Osteocyte (in vitro differentiated cells): ENCODE results near the gene IRAK3. TPM values are rescaled to one million over a fixed set of nuclear protein-coding genes. Genes with fewer than 3 reads are reported as not detected.
"Not testable (repeated sequence)": the region's sequence is repeated elsewhere in the genome, so short reads cannot be mapped to it uniquely, and the experiment has no call there.

ENCODE experiments used
- DNase-seq: peaks from one replicate; pipeline ENCODE4 v3.0.0; 2021; ENCODE audit warnings: mixed read lengths; ENCODE audit not compliant: unreplicated experiment; ENCODE audit errors: extremely low spot score
- H3K27ac Mint-ChIP-seq: one replicate; pipeline ENCODE4 v1.8.0; 2021; ENCODE audit warnings: mild to moderate bottlenecking, mixed read lengths; ENCODE audit not compliant: unreplicated experiment
- H3K27me3 Mint-ChIP-seq: one replicate; pipeline ENCODE4 v1.8.0; 2021; ENCODE audit warnings: mixed read lengths; ENCODE audit not compliant: unreplicated experiment
- H3K36me3 Mint-ChIP-seq: one replicate; pipeline ENCODE4 v1.8.0; 2021; ENCODE audit warnings: mixed read lengths; ENCODE audit not compliant: unreplicated experiment
- H3K4me1 Mint-ChIP-seq: one replicate; pipeline ENCODE4 v1.8.0; 2021; ENCODE audit warnings: mixed read lengths; ENCODE audit not compliant: unreplicated experiment
- H3K4me3 Mint-ChIP-seq: one replicate; pipeline ENCODE4 v1.8.0; 2021; ENCODE audit warnings: mild to moderate bottlenecking, moderate library complexity, mixed read lengths; ENCODE audit not compliant: unreplicated experiment
- H3K9me3 Mint-ChIP-seq: one replicate; pipeline ENCODE4 v1.8.0; 2021; ENCODE audit warnings: mixed read lengths; ENCODE audit not compliant: unreplicated experiment
- total RNA-seq: library from RNA; stranded (reverse); gene quantifications from 2 replicates; pipeline ENCODE4 v1.2.1, GENCODE V29; 2021
- TF ChIP-seq, protein P1 (sequence below): fragments of 200-600 bp; sonication (generic); IDR thresholded peaks from 2 replicates; pipeline ENCODE4 v1.5.0; 2021; ENCODE audit warnings: antibody characterized with exemption, mild to moderate bottlenecking, moderate library complexity

IRAK3 gene
- total RNA-seq, 1 donor from 2014 or later = 0.32 TPM

DNA sequence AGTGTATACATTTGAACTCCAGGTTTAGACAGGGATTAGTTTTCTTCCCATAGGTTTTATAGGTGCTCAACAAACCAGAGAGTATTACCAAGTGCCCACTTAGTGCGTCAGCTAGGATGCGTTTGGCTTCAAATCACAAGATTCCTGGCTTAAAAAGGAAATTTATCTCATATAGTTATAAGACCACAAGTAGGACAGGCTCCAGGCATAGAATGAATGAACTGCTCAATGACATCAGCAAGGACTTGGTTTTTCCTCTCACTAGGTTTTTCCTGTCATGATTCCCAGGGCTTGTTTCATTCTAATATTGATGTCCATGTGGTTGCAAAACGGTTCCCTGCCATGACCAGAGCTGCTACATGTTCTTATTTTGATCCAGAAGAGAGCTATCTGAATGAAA lies 6.1 kb upstream of the IRAK3 start:
- DNase-seq = no peak
- TF ChIP-seq, protein P1, sequence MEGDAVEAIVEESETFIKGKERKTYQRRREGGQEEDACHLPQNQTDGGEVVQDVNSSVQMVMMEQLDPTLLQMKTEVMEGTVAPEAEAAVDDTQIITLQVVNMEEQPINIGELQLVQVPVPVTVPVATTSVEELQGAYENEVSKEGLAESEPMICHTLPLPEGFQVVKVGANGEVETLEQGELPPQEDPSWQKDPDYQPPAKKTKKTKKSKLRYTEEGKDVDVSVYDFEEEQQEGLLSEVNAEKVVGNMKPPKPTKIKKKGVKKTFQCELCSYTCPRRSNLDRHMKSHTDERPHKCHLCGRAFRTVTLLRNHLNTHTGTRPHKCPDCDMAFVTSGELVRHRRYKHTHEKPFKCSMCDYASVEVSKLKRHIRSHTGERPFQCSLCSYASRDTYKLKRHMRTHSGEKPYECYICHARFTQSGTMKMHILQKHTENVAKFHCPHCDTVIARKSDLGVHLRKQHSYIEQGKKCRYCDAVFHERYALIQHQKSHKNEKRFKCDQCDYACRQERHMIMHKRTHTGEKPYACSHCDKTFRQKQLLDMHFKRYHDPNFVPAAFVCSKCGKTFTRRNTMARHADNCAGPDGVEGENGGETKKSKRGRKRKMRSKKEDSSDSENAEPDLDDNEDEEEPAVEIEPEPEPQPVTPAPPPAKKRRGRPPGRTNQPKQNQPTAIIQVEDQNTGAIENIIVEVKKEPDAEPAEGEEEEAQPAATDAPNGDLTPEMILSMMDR = no peak
- Mint-ChIP-seq H3K9me3 (peaks cover 7% of the 10 kb centered on the region), H3K36me3 (no peaks in the 10 kb centered on the region), H3K4me3 (no peak overlapping the region), H3K27ac (no peak overlapping the region), H3K4me1 (no peaks in the 10 kb centered on the region), H3K27me3 (peaks cover 40% of the 10 kb centered on the region)

DNA sequence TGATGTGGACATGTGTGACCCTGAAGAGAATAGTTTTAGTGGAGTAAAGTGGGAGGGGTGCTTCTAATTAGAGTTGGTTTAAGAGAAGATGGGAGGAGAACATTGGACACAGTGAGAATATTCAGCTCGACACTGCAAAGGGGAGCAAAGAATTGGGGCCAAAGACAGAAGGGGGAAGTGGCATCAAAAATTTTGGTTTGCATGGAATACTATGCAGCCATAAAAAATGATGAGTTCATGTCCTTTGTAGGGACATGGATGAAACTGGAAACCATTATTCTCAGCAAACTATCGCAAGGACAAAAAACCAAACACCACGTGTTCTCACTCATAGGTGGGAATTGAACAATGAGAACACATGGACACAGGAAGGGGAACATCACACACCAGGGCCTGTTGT lies 4.2 kb upstream of the IRAK3 start:
- H3K4me3 Mint-ChIP-seq = not testable (repeated sequence)

DNA sequence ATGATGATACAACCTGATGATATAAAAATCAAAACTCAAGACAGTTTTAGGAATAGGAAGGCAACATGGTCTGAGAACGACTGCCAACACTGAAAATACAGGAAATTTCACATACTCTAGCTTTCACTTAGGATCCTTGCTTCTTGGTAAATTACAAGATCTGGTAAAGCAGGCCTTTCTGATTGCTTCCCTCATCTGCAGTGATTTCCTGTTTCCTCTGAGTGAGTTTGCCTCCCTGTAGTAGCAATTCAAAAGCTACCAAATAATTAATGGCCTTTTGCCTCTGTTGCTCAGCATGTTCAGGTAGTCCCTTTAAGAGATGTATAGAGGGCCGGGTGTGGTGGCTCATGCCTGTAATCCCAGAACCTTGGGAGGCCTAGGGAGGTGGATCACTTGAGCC lies 2.0 kb upstream of the IRAK3 start:
- DNase-seq = no peak
- peaks cover 7% of the 10 kb centered on the region for H3K9me3 Mint-ChIP-seq
- peaks cover 35% of the 10 kb centered on the region for H3K27me3 Mint-ChIP-seq
- TF ChIP-seq, protein P1 = no peak
- H3K4me3 Mint-ChIP-seq = no peak overlapping the region
- no peak overlapping the region for H3K27ac Mint-ChIP-seq
- no peaks in the 10 kb centered on the region for H3K4me1 Mint-ChIP-seq
- H3K36me3 Mint-ChIP-seq = no peaks in the 10 kb centered on the region

More for the DNA sequence above, 4.2 kb upstream of the IRAK3 start:
- peaks cover 26% of the 10 kb centered on the region for H3K27me3 Mint-ChIP-seq
- not testable (repeated sequence) for DNase-seq, H3K36me3 Mint-ChIP-seq, H3K4me1 Mint-ChIP-seq, H3K27ac Mint-ChIP-seq, H3K9me3 Mint-ChIP-seq

DNA sequence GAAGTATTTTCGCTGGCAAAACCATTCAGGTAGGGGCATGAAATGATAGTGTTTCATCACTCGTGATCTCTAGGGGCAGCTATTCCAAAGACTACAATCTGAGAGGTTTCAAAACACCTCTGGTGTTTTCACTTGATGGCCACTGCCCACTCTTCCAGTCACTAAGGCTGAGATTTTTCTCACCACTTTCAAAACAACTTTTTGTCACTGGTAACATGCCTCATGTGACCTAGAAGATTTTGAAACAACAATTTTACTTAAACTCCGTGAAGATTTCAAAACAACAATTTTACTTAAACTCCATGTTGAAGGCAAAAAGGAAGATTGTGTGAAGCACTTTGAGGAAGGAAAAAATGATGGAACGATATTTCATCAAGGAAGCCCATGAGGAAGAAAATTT lies 1.2 kb upstream of the IRAK3 start:
- Mint-ChIP-seq H3K9me3 (peaks cover 7% of the 10 kb centered on the region), H3K36me3 (no peaks in the 10 kb centered on the region), H3K4me1 (no peaks in the 10 kb centered on the region), H3K27ac (no peak overlapping the region), H3K27me3 (peaks cover 29% of the 10 kb centered on the region), H3K4me3 (no peak overlapping the region)
- TF ChIP-seq, protein P1 = no peak
- no peak for DNase-seq

DNA sequence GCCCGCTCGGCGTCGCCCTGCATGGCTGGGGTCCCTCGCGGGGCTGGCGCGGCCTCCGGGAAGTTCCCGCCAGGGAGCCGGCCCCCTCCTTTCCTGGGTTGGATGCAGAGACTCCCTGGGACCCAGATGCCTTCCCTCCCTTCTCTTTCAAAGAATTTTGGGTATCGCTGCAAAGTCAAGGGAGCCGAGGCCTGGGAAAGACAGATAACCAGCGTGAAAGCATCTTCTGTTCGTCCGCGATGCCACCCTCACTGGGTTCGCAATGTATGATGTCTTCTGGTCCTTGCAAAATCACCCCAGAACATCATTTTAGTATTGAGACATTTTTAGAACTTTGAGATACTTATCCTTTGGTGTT lies 451 bp downstream of the IRAK3 start:
- no peak overlapping the region for H3K27ac Mint-ChIP-seq
- DNase-seq = no peak
- peak overlapping the region; percentile 52 for H3K4me3 Mint-ChIP-seq
- H3K36me3 Mint-ChIP-seq = no peaks in the 10 kb centered on the region
- peaks cover 16% of the 10 kb centered on the region for H3K27me3 Mint-ChIP-seq
- TF ChIP-seq, protein P1 = no peak
- no peaks in the 10 kb centered on the region for H3K4me1 Mint-ChIP-seq
- H3K9me3 Mint-ChIP-seq = peaks cover 5% of the 10 kb centered on the region

DNA sequence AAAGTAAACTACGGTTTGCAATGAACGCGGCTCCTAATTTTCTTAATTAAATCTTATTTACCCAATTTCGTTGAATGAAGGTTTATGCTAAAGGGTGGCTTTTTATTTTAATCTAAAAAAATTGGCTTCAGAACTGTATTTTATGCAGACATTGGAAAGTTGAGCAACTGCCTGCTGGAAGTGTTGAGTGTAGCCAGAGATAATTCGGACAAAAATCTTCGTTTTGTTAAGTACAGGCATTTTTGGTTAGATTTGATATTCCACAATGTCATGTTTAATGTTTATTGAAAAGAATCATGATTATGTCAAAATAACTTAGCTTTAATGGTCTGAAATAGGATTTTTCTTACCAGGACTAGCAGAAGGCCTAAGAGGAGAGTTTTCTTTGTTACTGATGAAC lies 875 bp downstream of the IRAK3 start:
- peaks cover under 1% of the 10 kb centered on the region for H3K9me3 Mint-ChIP-seq
- peaks cover 14% of the 10 kb centered on the region for H3K27me3 Mint-ChIP-seq
- H3K36me3 Mint-ChIP-seq = no peaks in the 10 kb centered on the region
- DNase-seq = no peak
- no peaks in the 10 kb centered on the region for H3K4me1 Mint-ChIP-seq
- no peak overlapping the region for H3K4me3 Mint-ChIP-seq
- TF ChIP-seq, protein P1 = no peak
- H3K27ac Mint-ChIP-seq = no peak overlapping the region
